Fibroblast of peridontal ligament (primary cell): ENCODE measurements around the gene RPS13.
"Not testable (repeated sequence)": the region's sequence is repeated elsewhere in the genome, so short reads cannot be mapped to it uniquely, and the experiment has no call there.

Source experiments
- DNase-seq: peaks from one replicate; pipeline ENCODE4 v3.0.0-alpha.2; 2010; ENCODE audit errors: extremely low read depth

RPS13 gene

DNA sequence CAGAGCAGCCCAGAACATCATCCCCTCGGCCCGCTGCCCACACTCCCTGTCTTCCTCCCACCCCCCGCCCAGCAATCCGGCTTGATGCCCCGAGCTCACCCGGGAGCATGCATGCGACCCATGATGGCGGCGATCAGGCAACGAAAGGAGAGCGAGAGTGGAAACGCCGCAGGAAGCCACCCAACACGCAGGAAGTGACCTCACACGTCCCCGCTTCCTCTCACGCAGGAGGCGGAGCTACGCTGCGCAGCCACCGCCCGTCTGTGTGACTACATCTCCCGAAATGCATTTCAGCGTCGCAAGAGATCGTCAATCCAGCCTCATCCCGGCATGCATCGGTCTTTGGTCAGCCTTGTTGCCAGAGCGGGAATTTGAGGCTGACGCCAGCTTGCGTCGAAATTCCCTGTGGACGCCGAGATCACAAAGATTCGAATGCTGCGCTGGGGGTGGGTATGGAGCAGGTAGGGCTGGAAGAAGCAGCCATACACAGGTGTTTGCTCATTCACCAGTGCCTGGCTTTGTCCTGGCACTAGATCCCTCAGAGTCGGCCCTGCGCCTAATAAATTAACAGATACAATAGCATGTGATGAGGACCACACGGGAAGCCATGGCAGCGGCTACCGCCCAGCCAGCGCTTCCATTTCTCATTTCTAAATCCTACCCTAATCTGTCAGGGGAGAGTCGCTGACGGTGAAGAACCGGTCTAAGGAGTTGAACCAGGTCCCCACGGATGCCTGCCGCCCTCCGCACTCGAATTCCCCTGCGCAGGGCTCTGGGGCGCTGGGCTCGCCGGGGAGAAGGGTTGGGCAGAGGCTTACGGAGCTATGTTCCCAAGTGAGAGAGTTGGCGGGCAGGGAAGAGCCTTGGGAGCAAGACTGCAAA is at the start of gene RPS13:
TSS of gene RPS13 (minus strand) at position 148 of the 882 bp plus-strand sequence. CDS start at position 122, 26 bp downstream.
- DNase-seq: peak; percentile 99

DNA sequence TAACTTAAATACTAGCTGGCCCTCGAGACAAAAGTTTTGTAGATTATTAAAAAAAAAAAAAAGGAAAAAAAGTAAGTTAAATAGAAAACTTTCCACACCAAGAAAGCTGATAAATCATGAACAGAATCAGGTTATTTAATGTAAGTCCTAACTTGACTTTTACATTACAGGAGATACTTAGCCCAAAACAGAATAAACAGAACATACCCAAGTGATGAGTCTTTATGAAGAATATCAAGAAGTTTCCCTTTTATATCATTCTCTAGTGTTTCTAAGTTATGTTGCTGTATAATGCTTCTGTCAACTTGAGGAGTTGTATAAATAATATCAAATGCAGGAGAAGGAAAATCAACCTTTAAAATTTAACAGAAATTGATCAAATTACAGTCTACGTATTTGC is 44.5 kb upstream of the RPS13 start:
- DNase-seq: no peak

- DNase-seq: no peak
Observed at GRCh38 chr11:17117262-17117661, 39.8 kb upstream of the RPS13 start.

DNA sequence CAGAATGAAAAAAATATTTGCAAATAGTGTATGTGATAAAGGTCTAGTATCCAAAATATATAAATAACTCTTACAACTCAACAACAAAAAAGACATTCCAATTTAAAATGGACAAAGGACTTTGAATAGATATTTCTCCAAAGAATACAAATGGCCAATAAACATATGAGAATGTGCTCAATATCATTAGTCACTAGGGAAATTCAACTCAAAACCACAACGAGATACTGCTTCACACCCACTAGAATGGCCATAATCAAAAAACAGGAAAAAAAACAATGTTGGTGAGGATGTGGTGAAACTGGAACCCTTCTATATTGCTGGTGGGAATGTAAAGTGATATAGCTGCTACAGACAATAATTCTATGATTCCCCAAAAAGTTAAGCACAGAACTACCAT is 38.6 kb upstream of the RPS13 start:
- no peak for DNase-seq

DNA sequence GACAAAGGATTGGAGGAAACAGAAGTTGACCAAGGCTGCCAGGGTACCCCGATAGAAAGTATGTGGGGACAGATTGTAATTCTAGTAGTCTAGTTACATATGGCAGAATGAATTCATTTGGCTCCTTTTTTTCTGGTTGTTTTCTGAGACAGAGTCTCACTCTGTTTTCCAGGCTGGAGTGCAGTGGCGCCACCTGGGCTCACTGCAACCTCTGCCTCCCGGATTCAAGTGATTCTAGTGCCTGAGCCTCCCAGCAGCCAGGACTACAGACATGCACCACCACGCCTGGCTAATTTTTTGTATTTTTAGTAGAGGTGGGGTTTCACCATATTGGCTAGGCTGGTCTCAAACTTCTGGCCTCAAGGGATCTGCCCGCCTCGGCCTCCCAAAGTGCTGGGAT is 30.3 kb upstream of the RPS13 start:
- not testable (repeated sequence) for DNase-seq

GRCh38 chr11:17105404-17106040 is 28.1 kb upstream of the RPS13 start:
- not testable (repeated sequence) for DNase-seq

- DNase-seq: no peak
Observed at GRCh38 chr11:17102462-17102861, 25.0 kb upstream of the RPS13 start.

DNA sequence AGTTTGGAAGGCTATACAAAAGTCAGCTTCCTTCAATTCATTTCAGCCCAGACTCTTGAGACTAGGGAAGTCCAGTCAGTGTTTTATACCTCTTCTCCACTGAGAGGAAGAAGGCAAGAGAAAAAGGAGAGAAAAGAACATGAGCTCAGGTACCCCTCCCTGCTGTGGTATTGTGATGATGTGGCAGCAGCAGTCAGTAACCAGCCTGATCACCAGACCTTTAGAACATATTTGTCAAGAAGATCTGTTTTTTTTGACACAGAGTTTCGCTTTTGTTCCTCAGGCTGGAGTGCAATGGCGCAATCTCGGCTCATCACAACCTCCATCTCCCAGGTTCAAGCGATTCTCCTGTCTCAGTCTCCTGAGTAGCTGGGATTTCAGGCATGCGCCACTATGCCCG is 21.2 kb upstream of the RPS13 start:
- DNase-seq: no peak

GRCh38 chr11:17098038-17098437 is 20.6 kb upstream of the RPS13 start:
- no peak for DNase-seq

GRCh38 chr11:17085976-17086375 is 8.5 kb upstream of the RPS13 start:
- DNase-seq: not testable (repeated sequence)

DNA sequence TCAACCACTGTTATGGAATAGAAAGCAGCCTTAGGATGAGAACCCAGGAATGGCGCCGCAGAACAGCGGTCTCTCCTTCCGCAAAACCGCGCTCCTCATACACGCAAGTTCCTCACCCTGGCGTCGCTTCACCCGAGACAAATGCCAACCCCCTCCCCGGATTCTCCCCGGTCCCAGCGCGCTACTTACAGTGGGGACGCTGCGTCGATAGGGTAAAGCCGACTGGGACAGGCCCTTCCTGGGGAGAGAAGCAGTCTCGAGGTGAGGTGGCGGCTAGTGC is 287 bp downstream of the RPS13 start:
- DNase-seq: peak; percentile 29

DNA sequence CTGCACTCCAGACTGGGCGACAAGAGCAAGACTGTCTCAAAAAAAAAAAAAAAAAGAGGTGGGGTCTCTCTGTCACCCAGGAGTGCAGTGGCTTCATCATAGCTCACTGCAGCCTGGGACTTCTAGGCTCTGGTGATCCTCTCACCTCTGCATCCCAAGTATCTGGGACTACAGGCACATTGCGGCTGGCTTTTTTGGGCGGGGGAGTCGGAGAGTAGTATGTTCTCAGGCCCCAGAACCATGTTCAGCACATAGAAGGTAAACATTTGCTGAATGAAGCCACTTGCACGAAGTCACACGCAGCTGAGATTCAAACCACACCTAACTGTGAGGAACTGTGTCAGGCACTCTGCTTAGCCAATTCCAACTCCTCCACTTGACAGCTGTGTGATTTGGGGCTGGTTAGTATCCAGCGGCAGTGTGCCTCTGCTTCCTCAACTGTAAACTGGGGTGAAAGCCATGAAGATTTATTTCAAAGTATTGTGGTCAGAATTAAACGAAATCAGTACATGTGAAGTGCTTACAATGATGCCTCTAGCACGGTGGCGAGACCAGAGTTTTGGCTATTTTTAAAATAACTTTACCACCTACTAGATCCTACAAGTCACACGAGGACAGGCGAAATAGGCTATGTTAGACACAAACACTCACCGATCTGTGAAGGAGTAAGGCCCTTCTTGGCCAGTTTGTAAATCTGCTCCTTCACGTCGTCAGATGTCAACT is 789 bp downstream of the RPS13 start:
- DNase-seq: no peak

GRCh38 chr11:17075506-17075905 is 2.0 kb downstream of the RPS13 start:
- DNase-seq: no peak

DNA sequence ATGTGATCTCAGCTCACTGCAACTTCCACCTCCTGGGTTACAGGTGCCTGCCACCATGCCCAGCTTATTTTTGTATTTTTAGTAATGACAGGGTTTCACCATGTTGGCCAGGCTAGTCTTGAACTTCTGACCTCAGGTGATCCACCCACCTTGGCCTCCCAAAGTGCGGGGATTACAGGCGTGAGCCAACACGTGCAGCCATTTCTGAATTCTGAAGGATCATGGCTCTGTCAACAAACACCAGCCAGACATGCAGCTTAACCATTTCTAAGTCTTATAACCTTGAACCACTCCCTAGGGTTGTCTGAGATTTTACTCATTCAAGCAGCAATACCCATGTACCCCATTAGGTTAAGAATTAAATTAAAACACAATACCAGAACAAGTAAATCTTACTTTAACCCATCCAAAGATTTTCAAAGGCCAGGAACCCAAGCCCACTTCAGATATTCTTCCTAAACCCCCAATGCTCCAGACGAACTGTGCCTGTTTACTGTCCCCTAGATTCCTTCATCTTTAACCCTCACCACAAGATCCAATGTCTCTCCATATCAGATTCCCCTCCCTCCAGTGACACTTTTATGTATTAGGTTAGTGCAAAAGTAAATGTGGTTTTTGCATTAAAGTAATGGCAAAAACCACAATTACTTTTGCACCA is 4.0 kb downstream of the RPS13 start:
- DNase-seq: no peak

DNA sequence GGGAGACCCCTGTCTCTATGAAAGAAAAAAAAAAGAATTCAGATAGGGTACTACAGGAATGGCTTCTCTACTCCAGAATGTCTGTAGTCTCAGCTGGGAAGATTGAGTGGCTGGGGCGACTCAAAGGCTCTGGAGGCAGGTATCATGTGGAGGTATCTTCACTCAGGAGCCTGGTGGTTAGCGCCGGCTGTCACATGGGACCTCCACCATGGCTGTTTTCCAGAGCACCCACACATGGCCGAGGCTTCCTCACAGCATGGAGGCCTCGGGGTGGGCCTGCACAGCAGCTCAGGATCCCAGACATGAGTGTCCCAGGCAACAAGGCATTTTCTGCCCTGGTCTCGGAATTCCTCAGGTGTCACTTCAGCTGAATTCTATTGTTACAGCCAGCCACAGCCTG is 10.1 kb downstream of the RPS13 start:
- DNase-seq: no peak

DNA sequence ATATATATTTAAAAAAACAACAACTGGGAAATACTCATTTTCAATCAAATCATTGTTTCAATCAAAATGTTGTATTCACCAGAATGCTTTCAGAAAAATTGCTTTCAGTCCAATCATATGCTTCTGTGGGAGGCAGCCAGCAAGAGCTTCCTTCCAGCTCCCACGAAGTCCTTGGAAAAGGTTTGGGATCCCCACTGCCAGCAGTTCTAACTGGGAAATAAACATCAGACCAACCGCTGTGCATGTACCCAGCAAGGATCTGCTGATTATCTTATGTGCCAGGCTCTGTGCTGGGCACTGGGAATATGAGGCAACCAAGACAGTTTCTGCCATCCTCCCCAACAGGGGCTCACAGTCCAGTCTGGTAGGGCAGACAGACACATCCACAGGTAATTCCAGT is 10.8 kb downstream of the RPS13 start:
- DNase-seq: no peak

DNA sequence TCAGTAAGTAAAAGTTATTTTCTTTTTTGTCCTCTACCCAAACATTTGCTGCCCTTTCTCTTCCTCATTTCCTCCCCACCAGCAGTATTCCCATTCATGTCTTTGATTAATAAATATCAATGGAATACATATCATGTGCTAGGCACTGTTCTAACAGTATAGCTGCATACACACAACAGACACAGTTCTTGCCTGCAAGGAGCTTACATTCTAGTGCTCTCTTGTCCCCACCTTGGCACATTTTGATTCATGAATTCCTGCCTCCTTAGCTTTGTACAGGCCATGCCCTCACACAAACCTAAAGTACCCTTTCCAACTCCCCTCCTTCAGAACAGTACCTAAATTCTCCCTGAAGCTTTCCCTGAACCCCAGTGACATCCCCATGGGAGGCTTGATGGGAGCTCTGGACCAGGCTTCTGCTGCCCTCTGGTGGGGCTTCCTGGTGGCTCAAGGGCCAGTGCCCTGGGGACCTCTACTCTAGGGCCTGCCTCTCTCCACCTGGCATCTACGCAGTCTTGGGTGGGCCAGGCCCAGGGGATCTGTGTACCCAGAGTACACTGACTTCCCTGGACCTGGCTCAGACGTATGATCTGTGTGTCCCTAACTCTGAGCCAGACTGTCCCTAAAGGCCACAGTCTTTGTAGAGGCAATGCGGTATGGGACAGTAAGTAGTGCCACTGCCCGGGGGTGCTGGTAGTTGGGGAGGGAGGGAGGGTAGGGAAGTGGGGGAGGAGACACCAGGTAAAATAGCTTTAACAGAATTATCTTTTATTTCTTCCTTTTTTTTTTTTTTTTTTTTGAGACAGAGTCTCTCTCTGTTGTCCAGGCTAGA is 14.1 kb downstream of the RPS13 start:
- peak; percentile 33 for DNase-seq

- not testable (repeated sequence) for DNase-seq
Observed at GRCh38 chr11:17051146-17051545, 26.3 kb downstream of the RPS13 start.

GRCh38 chr11:17048491-17048890 is 29.0 kb downstream of the RPS13 start:
- not testable (repeated sequence) for DNase-seq

GRCh38 chr11:17046690-17047089 is 30.8 kb downstream of the RPS13 start:
- DNase-seq: no peak
